Endodermal cell (in vitro differentiated cells): ENCODE measurements around the gene PDGFC. TPM values are rescaled to one million over a fixed set of nuclear protein-coding genes. Genes with fewer than 3 reads are reported as not detected.
A peak's percentile ranks its signal among the peaks of the same experiment; 100 is the strongest.

Experiments used
- DNase-seq: peaks from one replicate; pipeline ENCODE4 v3.0.0-alpha.2; 2017
- H3K27ac ChIP-seq: 2 replicates; pipeline ENCODE4 v1.5.1; 2013; ENCODE audit warnings: mild to moderate bottlenecking, low read depth, low read length, moderate library complexity
- H3K27me3 ChIP-seq: 2 replicates; pipeline ENCODE4 v1.6.1; 2013; ENCODE audit warnings: mild to moderate bottlenecking, low read length, moderate library complexity; ENCODE audit not compliant: insufficient read depth, control insufficient read depth, poor library complexity, severe bottlenecking
- H3K36me3 ChIP-seq: 2 replicates; pipeline ENCODE4 v1.7.0; 2013; ENCODE audit warnings: mild to moderate bottlenecking, low read length, moderate library complexity; ENCODE audit not compliant: control insufficient read depth, insufficient read depth
- H3K4me1 ChIP-seq: one replicate; pipeline ENCODE4 v1.7.0; 2013; ENCODE audit warnings: low read length; ENCODE audit not compliant: control insufficient read depth, insufficient read depth
- H3K4me3 ChIP-seq: 2 replicates; pipeline ENCODE4 v1.5.1; 2013; ENCODE audit warnings: mild to moderate bottlenecking, low read length, moderate library complexity
- H3K9ac ChIP-seq: 2 replicates; pipeline ENCODE4 v1.6.1; 2013; ENCODE audit warnings: mild to moderate bottlenecking, low read length, moderate library complexity; ENCODE audit not compliant: poor library complexity, severe bottlenecking; ENCODE audit errors: extremely low read depth
- H3K9me3 ChIP-seq: 2 replicates; pipeline ENCODE4 v1.6.1; 2013; ENCODE audit warnings: mild to moderate bottlenecking, low read length, moderate library complexity; ENCODE audit not compliant: control insufficient read depth
- H3K27ac Mint-ChIP-seq: 2 replicates; pipeline ENCODE4 v1.8.0; 2020; ENCODE audit warnings: mixed read lengths
- H3K27me3 Mint-ChIP-seq: 2 replicates; pipeline ENCODE4 v1.8.0; 2021; ENCODE audit warnings: mild to moderate bottlenecking, mixed read lengths; ENCODE audit not compliant: insufficient read depth
- H3K36me3 Mint-ChIP-seq: 2 replicates; pipeline ENCODE4 v1.8.0; 2020; ENCODE audit warnings: low read depth, mixed read lengths
- H3K4me1 Mint-ChIP-seq: 2 replicates; pipeline ENCODE4 v1.8.0; 2020; ENCODE audit warnings: mixed read lengths
- H3K4me3 Mint-ChIP-seq: 2 replicates; pipeline ENCODE4 v1.8.0; 2020; ENCODE audit warnings: mild to moderate bottlenecking, moderate library complexity, mixed read lengths
- H3K9me3 Mint-ChIP-seq: 2 replicates; pipeline ENCODE4 v1.8.0; 2020; ENCODE audit warnings: mild to moderate bottlenecking, mixed read lengths
- WGBS, 2 experiments: methylation state at CpG; one replicate each; pipeline versions ENCODE4 v1.1.5 to v1.1.7; 2013; ENCODE audit warnings: missing lambda C conversion rate in 2 of 2, mixed read lengths in 1 of 2; ENCODE audit not compliant: insufficient coverage in 1 of 2, insufficient read length in 1 of 2; 5-methylcytosine and 5-hydroxymethylcytosine counted together
- total RNA-seq, 2 donors: library from RNA; stranded (reverse); fragmentation: NEBNext Ultra II Directional in 1 of 2; extraction: Animal tissue kit (Norgen Biotek cat#: 25700) in 1 of 2; gene quantifications; 2 replicates in 1 of 2; 3 replicates in 1 of 2; pipeline ENCODE4 v1.2.1, GENCODE V29; 2021
- TF ChIP-seq, protein P1 (sequence below): fragments of 200-600 bp; sonication (generic); conservative IDR thresholded peaks from 2 replicates; pipeline ENCODE4 v1.5.0; 2021; ENCODE audit warnings: antibody characterized with exemption, mild to moderate bottlenecking

The PDGFC gene
- total RNA-seq, 2 donors from 2014 or later, result 5.5 to 6.8 TPM

DNA sequence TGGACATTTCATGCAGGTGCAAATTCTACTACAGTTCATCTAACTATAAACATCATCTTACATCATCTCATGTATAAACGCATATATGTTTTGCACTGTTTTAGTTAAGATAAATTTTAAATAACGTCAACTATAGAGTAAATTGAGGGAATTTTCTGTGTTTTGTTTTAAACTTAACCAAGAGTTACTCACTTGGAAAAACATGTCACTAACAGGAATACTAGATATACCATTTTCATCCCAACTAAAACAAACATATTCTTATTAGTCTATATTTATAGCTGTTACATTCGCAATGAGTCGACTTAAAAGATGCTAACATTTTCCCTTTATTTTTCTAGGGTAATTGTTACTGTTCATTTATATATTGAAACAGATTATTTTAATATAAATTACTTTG, 159.6 kb downstream of the PDGFC start:
- no peaks in the 10 kb centered on the region for H3K27me3 Mint-ChIP-seq
- H3K9me3 Mint-ChIP-seq, result no peaks in the 10 kb centered on the region
- DNase-seq, result no peak
- Histone ChIP-seq H3K4me3 (no peak overlapping the region), H3K27me3 (no peaks in the 10 kb centered on the region), H3K36me3 (no peaks in the 10 kb centered on the region), H3K9me3 (no peaks in the 10 kb centered on the region), H3K27ac (no peak overlapping the region), H3K9ac (no peak overlapping the region), H3K4me1 (no peaks in the 10 kb centered on the region)
- H3K36me3 Mint-ChIP-seq, result no peaks in the 10 kb centered on the region
- no peaks in the 10 kb centered on the region for H3K4me1 Mint-ChIP-seq
- H3K27ac Mint-ChIP-seq, result no peak overlapping the region
- WGBS, 2 experiments, result 100% methylated on average over 1 of the region's 4 CpGs; no CpG with 5 or more reads in 1 of the 2 experiments
- TF ChIP-seq, protein P1, sequence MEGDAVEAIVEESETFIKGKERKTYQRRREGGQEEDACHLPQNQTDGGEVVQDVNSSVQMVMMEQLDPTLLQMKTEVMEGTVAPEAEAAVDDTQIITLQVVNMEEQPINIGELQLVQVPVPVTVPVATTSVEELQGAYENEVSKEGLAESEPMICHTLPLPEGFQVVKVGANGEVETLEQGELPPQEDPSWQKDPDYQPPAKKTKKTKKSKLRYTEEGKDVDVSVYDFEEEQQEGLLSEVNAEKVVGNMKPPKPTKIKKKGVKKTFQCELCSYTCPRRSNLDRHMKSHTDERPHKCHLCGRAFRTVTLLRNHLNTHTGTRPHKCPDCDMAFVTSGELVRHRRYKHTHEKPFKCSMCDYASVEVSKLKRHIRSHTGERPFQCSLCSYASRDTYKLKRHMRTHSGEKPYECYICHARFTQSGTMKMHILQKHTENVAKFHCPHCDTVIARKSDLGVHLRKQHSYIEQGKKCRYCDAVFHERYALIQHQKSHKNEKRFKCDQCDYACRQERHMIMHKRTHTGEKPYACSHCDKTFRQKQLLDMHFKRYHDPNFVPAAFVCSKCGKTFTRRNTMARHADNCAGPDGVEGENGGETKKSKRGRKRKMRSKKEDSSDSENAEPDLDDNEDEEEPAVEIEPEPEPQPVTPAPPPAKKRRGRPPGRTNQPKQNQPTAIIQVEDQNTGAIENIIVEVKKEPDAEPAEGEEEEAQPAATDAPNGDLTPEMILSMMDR, result no peak
- no peak overlapping the region for H3K4me3 Mint-ChIP-seq

DNA sequence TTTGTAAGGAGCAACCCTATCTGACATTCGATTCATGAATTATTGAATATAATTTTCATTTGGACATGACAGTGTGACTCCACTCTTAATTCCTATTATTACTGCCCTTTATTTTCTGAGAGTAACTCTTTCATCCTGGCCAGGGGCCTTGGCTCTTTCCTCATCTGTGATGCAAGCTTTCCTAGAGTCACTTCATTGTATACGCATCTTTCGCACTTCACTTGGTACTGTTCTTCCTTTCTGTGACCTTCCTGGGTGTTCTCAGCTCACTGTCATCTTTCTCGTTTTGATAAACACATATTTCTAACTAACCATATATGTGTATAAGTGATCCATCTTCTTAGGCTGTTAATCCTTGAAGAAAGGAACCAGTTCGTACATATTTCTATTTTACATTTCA, 160.3 kb downstream of the PDGFC start:
- H3K4me1 Mint-ChIP-seq, result no peaks in the 10 kb centered on the region
- no peak overlapping the region for H3K4me3 Mint-ChIP-seq
- Histone ChIP-seq H3K27me3 (no peaks in the 10 kb centered on the region), H3K4me3 (no peak overlapping the region), H3K36me3 (no peaks in the 10 kb centered on the region), H3K27ac (no peak overlapping the region), H3K4me1 (no peaks in the 10 kb centered on the region), H3K9ac (no peak overlapping the region), H3K9me3 (no peaks in the 10 kb centered on the region)
- H3K27me3 Mint-ChIP-seq, result no peaks in the 10 kb centered on the region
- H3K36me3 Mint-ChIP-seq, result no peaks in the 10 kb centered on the region
- H3K9me3 Mint-ChIP-seq, result no peaks in the 10 kb centered on the region
- WGBS, 2 experiments, result 87 to 92% methylated on average over 4 of the region's 5 CpGs
- no peak for DNase-seq
- H3K27ac Mint-ChIP-seq, result no peak overlapping the region
- TF ChIP-seq, protein P1, result no peak

DNA sequence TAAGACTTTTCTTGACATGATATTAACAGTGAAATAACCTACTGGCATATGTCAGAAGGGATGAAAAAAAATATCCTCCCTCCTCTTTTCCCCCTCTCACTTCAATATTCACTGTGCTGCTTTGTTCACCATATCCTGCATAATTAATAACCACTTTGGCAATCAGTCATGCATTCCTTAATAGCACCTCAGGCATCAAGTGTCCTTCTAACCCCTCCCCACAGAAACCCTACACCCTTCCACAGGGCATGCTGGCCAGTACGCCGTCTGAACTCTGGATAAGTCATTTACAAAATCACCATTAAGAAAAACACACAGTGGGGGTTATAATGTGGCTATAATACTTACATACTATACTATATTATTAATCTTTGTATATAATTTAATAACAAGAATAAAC, 165.9 kb downstream of the PDGFC start:
- no peaks in the 10 kb centered on the region for H3K9me3 Mint-ChIP-seq
- H3K4me3 Mint-ChIP-seq, result no peak overlapping the region
- no peaks in the 10 kb centered on the region for H3K27me3 Mint-ChIP-seq
- DNase-seq, result no peak
- no peaks in the 10 kb centered on the region for H3K4me1 ChIP-seq
- H3K36me3 ChIP-seq, result no peaks in the 10 kb centered on the region
- no peaks in the 10 kb centered on the region for H3K27me3 ChIP-seq
- TF ChIP-seq, protein P1, result no peak
- peak overlapping the region; percentile 55 for H3K27ac ChIP-seq
- no peaks in the 10 kb centered on the region for H3K36me3 Mint-ChIP-seq
- no peak overlapping the region for H3K9ac ChIP-seq
- no peaks in the 10 kb centered on the region for H3K4me1 Mint-ChIP-seq
- WGBS, 2 experiments, result 88% methylated on average over 2 of the region's 2 CpGs; no CpG with 5 or more reads in 1 of the 2 experiments
- no peak overlapping the region for H3K4me3 ChIP-seq
- H3K9me3 ChIP-seq, result no peaks in the 10 kb centered on the region
- no peak overlapping the region for H3K27ac Mint-ChIP-seq
